ENCODE measurements around the gene PCSK5.

- TF ChIP-seq CTCF (IDR thresholded peaks at IDR 0.05; ENCODE audit: extremely low read depth in 1 of 2, insufficient read depth in 1 of 2, low read depth in 1 of 2, low read length in 2 of 2) (no peak), EZH2 (IDR thresholded peaks at IDR 0.05; ENCODE audit: borderline replicate concordance, low read depth, low read length, severe bottlenecking) (no peak), MAX (IDR thresholded peaks at IDR 0.05; ENCODE audit: insufficient read depth, insufficient read length) (no peak), POLR2A (IDR thresholded peaks at IDR 0.05; ENCODE audit: low read depth, low read length) (no peak), MYC (IDR thresholded peaks at IDR 0.05; ENCODE audit: low read depth, low read length) (no peak), POLR2AphosphoS5 (IDR thresholded peaks at IDR 0.05; ENCODE audit: insufficient read depth, low read depth, low read length) (no peak), JUN (IDR thresholded peaks at IDR 0.05; ENCODE audit: borderline replicate concordance, insufficient read depth, insufficient read length, low read depth) (no peak)
Observed at GRCh38 chr9:75965231-75965630, 74.8 kb downstream of the PCSK5 start.
